ENCODE data around the gene FAM136A. TPM values are rescaled to one million over a fixed set of nuclear protein-coding genes. Genes with fewer than 3 reads are reported as not detected.

The FAM136A gene
- total RNA-seq, 1 experiment from 2014 or later: 39.3 TPM

- H3K4me1 ChIP-seq (replicated peaks; ENCODE audit: insufficient read depth): peaks cover 20% of the 10 kb centered on the region
- peaks cover 13% of the 10 kb centered on the region; the same call in 1 of the 2 replicates for H4K20me1 ChIP-seq (ENCODE audit: insufficient read depth)
- ChIA-PET POLR2A (ENCODE audit: unreplicated experiment) (interaction anchor here (0.5 to 0.7 kb wide), 2 partner anchors 11 to 152 kb away, joined by 3 read pairs; no protein-coding TSS in a partner anchor), CTCF (no interaction called here)
- H3F3A ChIP-seq (ENCODE audit: insufficient read depth, low read depth): peaks cover 37% of the 10 kb centered on the region; the same call in 1 of the 2 replicates
- no peaks in the 10 kb centered on the region for H3K27me3 ChIP-seq (ENCODE audit: insufficient read depth, low read depth)
- peak within 1 kb of the TSS; percentile 96 for H3K27ac ChIP-seq
- H3K36me3 ChIP-seq (ENCODE audit: low read depth): peaks cover 4% of the 10 kb centered on the region; the same call in 1 of the 2 replicates
- TSS peak; percentile 78 for BruUV-seq (replicated peaks)
- no peaks in the 10 kb centered on the region for H3K9me2 ChIP-seq (ENCODE audit: insufficient read depth)
- intact Hi-C loops (cut with micrococcal nuclease; ENCODE audit: unreplicated experiment): loop anchor here (2.0 kb wide), 1 partner anchor 44 kb away; the partner anchor contains the start of gene SNRPG
- peak within 1 kb of the TSS; percentile 90 for H3K4me3 ChIP-seq
- peaks cover 50% of the 10 kb centered on the region for H3K79me2 ChIP-seq (ENCODE audit: low read depth)
- peak within 1 kb of the TSS; percentile 91 for H2AFZ ChIP-seq
- H3K9me3 ChIP-seq (ENCODE audit: insufficient read depth, low read depth): no peaks in the 10 kb centered on the region
- peak within 1 kb of the TSS; percentile 99 for H3K4me2 ChIP-seq
- peak; percentile 94 to 96 for DNase-seq
- TF ChIP-seq, protein P1, sequence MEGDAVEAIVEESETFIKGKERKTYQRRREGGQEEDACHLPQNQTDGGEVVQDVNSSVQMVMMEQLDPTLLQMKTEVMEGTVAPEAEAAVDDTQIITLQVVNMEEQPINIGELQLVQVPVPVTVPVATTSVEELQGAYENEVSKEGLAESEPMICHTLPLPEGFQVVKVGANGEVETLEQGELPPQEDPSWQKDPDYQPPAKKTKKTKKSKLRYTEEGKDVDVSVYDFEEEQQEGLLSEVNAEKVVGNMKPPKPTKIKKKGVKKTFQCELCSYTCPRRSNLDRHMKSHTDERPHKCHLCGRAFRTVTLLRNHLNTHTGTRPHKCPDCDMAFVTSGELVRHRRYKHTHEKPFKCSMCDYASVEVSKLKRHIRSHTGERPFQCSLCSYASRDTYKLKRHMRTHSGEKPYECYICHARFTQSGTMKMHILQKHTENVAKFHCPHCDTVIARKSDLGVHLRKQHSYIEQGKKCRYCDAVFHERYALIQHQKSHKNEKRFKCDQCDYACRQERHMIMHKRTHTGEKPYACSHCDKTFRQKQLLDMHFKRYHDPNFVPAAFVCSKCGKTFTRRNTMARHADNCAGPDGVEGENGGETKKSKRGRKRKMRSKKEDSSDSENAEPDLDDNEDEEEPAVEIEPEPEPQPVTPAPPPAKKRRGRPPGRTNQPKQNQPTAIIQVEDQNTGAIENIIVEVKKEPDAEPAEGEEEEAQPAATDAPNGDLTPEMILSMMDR (conservative IDR thresholded peaks at IDR 0.05): no peak
- no peak for TF ChIP-seq EZH2 (IDR thresholded peaks at IDR 0.05; ENCODE audit: low read depth)
Measured at GRCh38 chr2:70248181-70248847, 53.6 kb downstream of the FAM136A start, which contains the start of gene TIA1. TSS of gene TIA1 (minus strand) at chr2:70248628. CDS start at chr2:70248430, 198 bp downstream.

DNA sequence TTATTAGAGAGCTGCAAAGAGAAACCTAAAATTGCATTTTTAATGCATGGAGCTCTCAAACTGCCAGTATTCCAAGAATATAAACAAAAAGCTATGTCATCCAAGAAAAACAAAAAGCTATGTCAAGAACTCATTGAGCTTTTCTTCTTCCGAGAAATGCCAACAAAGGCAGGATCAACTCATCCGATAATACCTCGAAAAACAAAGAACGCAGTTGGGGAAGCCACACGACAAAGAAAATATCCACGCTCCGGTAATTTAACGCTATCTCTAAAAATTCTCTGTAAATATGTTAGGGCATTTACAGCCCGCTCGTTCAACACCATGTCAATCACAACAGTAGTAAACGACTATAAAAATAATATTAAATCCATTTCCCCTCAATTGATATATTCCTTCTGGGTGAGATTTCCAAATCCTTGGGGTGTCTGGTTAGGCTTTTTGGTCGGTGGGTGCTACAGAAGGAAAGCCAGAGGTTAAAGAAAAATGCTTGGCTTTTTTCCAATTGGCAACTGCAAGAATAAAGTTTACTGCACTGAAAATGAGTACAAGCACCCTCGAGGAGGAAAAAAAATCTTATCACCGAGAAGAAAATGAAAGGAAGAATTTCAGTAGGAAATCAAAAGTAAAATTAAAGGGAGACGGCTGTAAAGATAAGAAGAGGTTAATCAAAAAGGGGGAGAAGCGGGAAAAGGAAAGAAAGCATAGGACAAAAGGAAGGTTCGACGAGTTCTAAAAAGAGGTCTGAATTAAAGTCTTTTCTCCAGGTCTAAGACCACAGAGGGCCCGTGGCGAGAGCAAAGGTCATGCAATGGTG, 54.3 kb downstream of the FAM136A start:
- intact Hi-C loops (cut with micrococcal nuclease; ENCODE audit: unreplicated experiment): loop anchor here (2.0 kb wide), 1 partner anchor 45 kb away; the partner anchor contains the start of gene SNRPG
- H3K27ac ChIP-seq: peak overlapping the region; percentile 96
- H3F3A ChIP-seq (ENCODE audit: insufficient read depth, low read depth): peaks cover 41% of the 10 kb centered on the region; the same call in 1 of the 2 replicates
- DNase-seq: no peak
- TF ChIP-seq EZH2 (IDR thresholded peaks at IDR 0.05; ENCODE audit: low read depth): no peak
- TF ChIP-seq, protein P1 (conservative IDR thresholded peaks at IDR 0.05): no peak
- BruUV-seq (replicated peaks): no TSS peak
- CTCF ChIA-PET: interaction anchor here (0.6 kb wide), 1 partner anchor 177 kb away, joined by 6 read pairs; no protein-coding TSS in a partner anchor
- peak overlapping the region; percentile 91 for H2AFZ ChIP-seq
- peaks cover 19% of the 10 kb centered on the region for H4K20me1 ChIP-seq (ENCODE audit: insufficient read depth)
- H3K79me2 ChIP-seq (ENCODE audit: low read depth): peaks cover 58% of the 10 kb centered on the region
- no peaks in the 10 kb centered on the region for H3K27me3 ChIP-seq (ENCODE audit: insufficient read depth, low read depth)
- peaks cover 4% of the 10 kb centered on the region; the same call in 1 of the 2 replicates for H3K36me3 ChIP-seq (ENCODE audit: low read depth)
- peak overlapping the region; percentile 90 for H3K4me3 ChIP-seq
- POLR2A ChIA-PET (ENCODE audit: unreplicated experiment): interaction anchor here (0.5 to 1.0 kb wide), 3 partner anchors 10 to 178 kb away, joined by 3 to 4 read pairs (median 4); partner anchors contain the start of gene PCYOX1
- H3K9me2 ChIP-seq (ENCODE audit: insufficient read depth): no peaks in the 10 kb centered on the region
- H3K4me2 ChIP-seq: peak overlapping the region; percentile 99
- no peaks in the 10 kb centered on the region for H3K9me3 ChIP-seq (ENCODE audit: insufficient read depth, low read depth)
- peaks cover 20% of the 10 kb centered on the region for H3K4me1 ChIP-seq (replicated peaks; ENCODE audit: insufficient read depth)

Small RNAs within 50 kb of the gene (microRNA-seq; reads per million reads assigned to microRNA genes)
- not detected for gene MIR1285-2 (ENCODE audit: borderline number of aligned reads, borderline replicate concordance)

Other genes with a start within 250 kb of the FAM136A start
- gene PCBP1, start 214.6 kb downstream of the FAM136A start, total RNA-seq (2021): 148 and 227 TPM in 2 replicates
- gene C2orf42, start 111.0 kb downstream of the FAM136A start, total RNA-seq (2021): 12.7 and 14.3 TPM in 2 replicates
- gene TIA1, start 53.4 kb downstream of the FAM136A start, total RNA-seq (2021): 104 and 121 TPM in 2 replicates
- 54.1 and 59.5 TPM in 2 replicates for gene PCYOX1, start 43.9 kb downstream of the FAM136A start, total RNA-seq (2021)
- gene SNRPG, start 8.3 kb downstream of the FAM136A start, total RNA-seq (2021): 138 and 249 TPM in 2 replicates

Measured in PC-9 (cell line).